Measurements from ENCODE around the gene ABCA4.

Gene ABCA4

GRCh38 chr1:94143173-94143808, 22.3 kb upstream of the ABCA4 start (continued):
- TF ChIP-seq, protein P1, sequence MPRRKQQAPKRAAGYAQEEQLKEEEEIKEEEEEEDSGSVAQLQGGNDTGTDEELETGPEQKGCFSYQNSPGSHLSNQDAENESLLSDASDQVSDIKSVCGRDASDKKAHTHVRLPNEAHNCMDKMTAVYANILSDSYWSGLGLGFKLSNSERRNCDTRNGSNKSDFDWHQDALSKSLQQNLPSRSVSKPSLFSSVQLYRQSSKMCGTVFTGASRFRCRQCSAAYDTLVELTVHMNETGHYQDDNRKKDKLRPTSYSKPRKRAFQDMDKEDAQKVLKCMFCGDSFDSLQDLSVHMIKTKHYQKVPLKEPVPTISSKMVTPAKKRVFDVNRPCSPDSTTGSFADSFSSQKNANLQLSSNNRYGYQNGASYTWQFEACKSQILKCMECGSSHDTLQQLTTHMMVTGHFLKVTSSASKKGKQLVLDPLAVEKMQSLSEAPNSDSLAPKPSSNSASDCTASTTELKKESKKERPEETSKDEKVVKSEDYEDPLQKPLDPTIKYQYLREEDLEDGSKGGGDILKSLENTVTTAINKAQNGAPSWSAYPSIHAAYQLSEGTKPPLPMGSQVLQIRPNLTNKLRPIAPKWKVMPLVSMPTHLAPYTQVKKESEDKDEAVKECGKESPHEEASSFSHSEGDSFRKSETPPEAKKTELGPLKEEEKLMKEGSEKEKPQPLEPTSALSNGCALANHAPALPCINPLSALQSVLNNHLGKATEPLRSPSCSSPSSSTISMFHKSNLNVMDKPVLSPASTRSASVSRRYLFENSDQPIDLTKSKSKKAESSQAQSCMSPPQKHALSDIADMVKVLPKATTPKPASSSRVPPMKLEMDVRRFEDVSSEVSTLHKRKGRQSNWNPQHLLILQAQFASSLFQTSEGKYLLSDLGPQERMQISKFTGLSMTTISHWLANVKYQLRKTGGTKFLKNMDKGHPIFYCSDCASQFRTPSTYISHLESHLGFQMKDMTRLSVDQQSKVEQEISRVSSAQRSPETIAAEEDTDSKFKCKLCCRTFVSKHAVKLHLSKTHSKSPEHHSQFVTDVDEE (CRISPR knock-in tag; IDR thresholded peaks at IDR 0.05): no peak
- TF ChIP-seq TOX (CRISPR knock-in tag; IDR thresholded peaks at IDR 0.05; ENCODE audit: borderline replicate concordance) (no peak), PPARA (CRISPR knock-in tag; IDR thresholded peaks at IDR 0.05; ENCODE audit: borderline replicate concordance) (no peak)
- TF ChIP-seq, protein P2, sequence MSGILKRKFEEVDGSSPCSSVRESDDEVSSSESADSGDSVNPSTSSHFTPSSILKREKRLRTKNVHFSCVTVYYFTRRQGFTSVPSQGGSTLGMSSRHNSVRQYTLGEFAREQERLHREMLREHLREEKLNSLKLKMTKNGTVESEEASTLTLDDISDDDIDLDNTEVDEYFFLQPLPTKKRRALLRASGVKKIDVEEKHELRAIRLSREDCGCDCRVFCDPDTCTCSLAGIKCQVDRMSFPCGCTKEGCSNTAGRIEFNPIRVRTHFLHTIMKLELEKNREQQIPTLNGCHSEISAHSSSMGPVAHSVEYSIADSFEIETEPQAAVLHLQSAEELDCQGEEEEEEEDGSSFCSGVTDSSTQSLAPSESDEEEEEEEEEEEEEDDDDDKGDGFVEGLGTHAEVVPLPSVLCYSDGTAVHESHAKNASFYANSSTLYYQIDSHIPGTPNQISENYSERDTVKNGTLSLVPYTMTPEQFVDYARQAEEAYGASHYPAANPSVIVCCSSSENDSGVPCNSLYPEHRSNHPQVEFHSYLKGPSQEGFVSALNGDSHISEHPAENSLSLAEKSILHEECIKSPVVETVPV (CRISPR knock-in tag; IDR thresholded peaks at IDR 0.05): no peak

GRCh38 chr1:94142583-94142982, 21.6 kb upstream of the ABCA4 start:
- ATAC-seq: no peak
- TF ChIP-seq, protein P3, sequence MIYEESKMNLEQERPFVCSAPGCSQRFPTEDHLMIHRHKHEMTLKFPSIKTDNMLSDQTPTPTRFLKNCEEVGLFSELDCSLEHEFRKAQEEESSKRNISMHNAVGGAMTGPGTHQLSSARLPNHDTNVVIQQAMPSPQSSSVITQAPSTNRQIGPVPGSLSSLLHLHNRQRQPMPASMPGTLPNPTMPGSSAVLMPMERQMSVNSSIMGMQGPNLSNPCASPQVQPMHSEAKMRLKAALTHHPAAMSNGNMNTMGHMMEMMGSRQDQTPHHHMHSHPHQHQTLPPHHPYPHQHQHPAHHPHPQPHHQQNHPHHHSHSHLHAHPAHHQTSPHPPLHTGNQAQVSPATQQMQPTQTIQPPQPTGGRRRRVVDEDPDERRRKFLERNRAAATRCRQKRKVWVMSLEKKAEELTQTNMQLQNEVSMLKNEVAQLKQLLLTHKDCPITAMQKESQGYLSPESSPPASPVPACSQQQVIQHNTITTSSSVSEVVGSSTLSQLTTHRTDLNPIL (CRISPR knock-in tag; IDR thresholded peaks at IDR 0.05; ENCODE audit: low read depth): no peak

DNA sequence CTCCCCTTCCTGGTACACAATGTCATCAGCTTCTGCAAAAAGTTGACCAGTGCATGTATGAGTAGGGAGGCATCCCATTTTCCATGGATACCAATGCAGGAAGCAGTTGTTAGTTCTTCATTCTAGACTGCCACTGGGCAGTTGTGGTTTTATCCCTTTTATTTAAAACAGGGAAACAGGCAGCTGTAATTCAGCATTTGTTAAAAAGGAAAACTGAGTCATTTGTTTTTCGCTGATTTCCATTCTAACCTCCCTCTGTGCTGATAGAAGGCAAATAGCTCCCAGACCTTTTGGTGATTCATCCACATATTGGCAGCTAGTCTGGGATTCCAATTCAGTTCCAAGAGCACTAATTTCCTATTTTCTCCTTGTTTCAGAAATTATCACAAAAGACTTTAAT, 21.1 kb upstream of the ABCA4 start:
- TF ChIP-seq BACH2 (CRISPR knock-in tag; IDR thresholded peaks at IDR 0.05; ENCODE audit: borderline replicate concordance) (no peak), ISL1 (CRISPR knock-in tag; IDR thresholded peaks at IDR 0.05) (no peak), ZNF565 (CRISPR knock-in tag; conservative IDR thresholded peaks at IDR 0.05; ENCODE audit: low read depth) (no peak), ESRRG (CRISPR knock-in tag; IDR thresholded peaks at IDR 0.05) (no peak), ZNF8 (CRISPR knock-in tag; IDR thresholded peaks at IDR 0.05) (no peak), PATZ1 (CRISPR knock-in tag; IDR thresholded peaks at IDR 0.05; ENCODE audit: borderline replicate concordance) (no peak), ARNTL (CRISPR knock-in tag; IDR thresholded peaks at IDR 0.05; ENCODE audit: borderline replicate concordance, low read depth) (no peak), RARB (CRISPR knock-in tag; IDR thresholded peaks at IDR 0.05) (no peak), TOX (CRISPR knock-in tag; IDR thresholded peaks at IDR 0.05; ENCODE audit: borderline replicate concordance) (no peak)
- TF ChIP-seq, protein P4, sequence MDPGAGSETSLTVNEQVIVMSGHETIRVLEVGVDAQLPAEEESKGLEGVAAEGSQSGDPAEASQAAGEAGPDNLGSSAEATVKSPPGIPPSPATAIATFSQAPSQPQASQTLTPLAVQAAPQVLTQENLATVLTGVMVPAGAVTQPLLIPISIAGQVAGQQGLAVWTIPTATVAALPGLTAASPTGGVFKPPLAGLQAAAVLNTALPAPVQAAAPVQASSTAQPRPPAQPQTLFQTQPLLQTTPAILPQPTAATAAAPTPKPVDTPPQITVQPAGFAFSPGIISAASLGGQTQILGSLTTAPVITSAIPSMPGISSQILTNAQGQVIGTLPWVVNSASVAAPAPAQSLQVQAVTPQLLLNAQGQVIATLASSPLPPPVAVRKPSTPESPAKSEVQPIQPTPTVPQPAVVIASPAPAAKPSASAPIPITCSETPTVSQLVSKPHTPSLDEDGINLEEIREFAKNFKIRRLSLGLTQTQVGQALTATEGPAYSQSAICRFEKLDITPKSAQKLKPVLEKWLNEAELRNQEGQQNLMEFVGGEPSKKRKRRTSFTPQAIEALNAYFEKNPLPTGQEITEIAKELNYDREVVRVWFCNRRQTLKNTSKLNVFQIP (CRISPR knock-in tag; IDR thresholded peaks at IDR 0.05; ENCODE audit: borderline replicate concordance, low read depth): no peak
- TF ChIP-seq, protein P2 (CRISPR knock-in tag; IDR thresholded peaks at IDR 0.05): no peak
- peak; percentile 54 for ATAC-seq

DNA sequence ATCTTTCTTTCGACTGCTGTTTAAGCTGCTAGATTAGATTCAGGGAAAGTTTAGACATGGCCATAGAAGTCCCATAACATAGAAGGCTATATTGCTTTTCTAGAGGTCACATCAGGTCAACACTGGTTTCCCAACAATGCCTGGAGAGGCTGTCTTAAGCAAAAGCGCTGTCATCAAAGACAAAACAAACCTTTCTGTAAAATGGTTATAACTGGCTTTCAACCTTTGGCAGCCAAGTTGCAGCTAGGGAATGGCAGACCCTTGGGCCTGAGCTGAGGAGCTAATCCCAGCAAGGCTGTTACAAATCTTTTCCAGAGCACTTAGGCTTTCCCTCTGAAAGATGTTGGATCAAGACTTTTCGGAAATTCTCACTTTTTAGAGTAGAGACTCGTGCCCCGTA, 11.2 kb upstream of the ABCA4 start:
- ATAC-seq: no peak
- no peak for TF ChIP-seq SNAI2 (CRISPR knock-in tag; IDR thresholded peaks at IDR 0.05)
- no peak for TF ChIP-seq TCF4 (CRISPR knock-in tag; IDR thresholded peaks at IDR 0.05; ENCODE audit: borderline replicate concordance)
- TF ChIP-seq ISL1 (CRISPR knock-in tag; IDR thresholded peaks at IDR 0.05): no peak
- TF ChIP-seq PATZ1 (CRISPR knock-in tag; IDR thresholded peaks at IDR 0.05; ENCODE audit: borderline replicate concordance): no peak
- TF ChIP-seq ZNF565 (CRISPR knock-in tag; conservative IDR thresholded peaks at IDR 0.05; ENCODE audit: low read depth): no peak
- no peak for TF ChIP-seq PPARA (CRISPR knock-in tag; IDR thresholded peaks at IDR 0.05; ENCODE audit: borderline replicate concordance)
- no peak for TF ChIP-seq ZFP3 (CRISPR knock-in tag; IDR thresholded peaks at IDR 0.05)
- no peak for TF ChIP-seq RARB (CRISPR knock-in tag; IDR thresholded peaks at IDR 0.05)
- no peak for TF ChIP-seq ARNTL (CRISPR knock-in tag; IDR thresholded peaks at IDR 0.05; ENCODE audit: borderline replicate concordance, low read depth)
- no peak for TF ChIP-seq BACH2 (CRISPR knock-in tag; IDR thresholded peaks at IDR 0.05; ENCODE audit: borderline replicate concordance)
- TF ChIP-seq, protein P1 (CRISPR knock-in tag; IDR thresholded peaks at IDR 0.05): no peak
- no peak for TF ChIP-seq ZFP30 (CRISPR knock-in tag; IDR thresholded peaks at IDR 0.05)

Data from SK-N-SH treated with all-trans-retinoic acid at 6 μM for 48 hours (cell line).